Karpas-422 (cell line): ENCODE data around the gene SLC66A2. TPM values are rescaled to one million over a fixed set of nuclear protein-coding genes. Genes with fewer than 3 reads are reported as not detected.

Experiments
- DNase-seq: peaks from one replicate; pipeline ENCODE4 v3.0.0-alpha.2; 2015
- H2AFZ ChIP-seq: fragments of 200-600 bp; sonication (generic); 2 replicates; pipeline ENCODE4 v1.6.1; 2014; ENCODE audit warnings: antibody characterized with exemption, low read length, mixed read lengths
- H3K27ac ChIP-seq: fragments of 200-600 bp; sonication (generic); 2 replicates; pipeline ENCODE4 v1.5.1; 2014; ENCODE audit warnings: mild to moderate bottlenecking, low read length, moderate library complexity
- H3K27me3 ChIP-seq: fragments of 200-600 bp; sonication (generic); 2 replicates; pipeline ENCODE4 v1.6.1; 2014; ENCODE audit warnings: low read length, mixed read lengths
- H3K36me3 ChIP-seq: fragments of 200-600 bp; sonication (generic); 2 replicates; pipeline ENCODE4 v1.6.1; 2014; ENCODE audit warnings: low read length, mixed read lengths; ENCODE audit not compliant: insufficient read depth
- H3K4me1 ChIP-seq: fragments of 200-600 bp; sonication (generic); 2 replicates; pipeline ENCODE4 v1.6.1; 2014; ENCODE audit warnings: mild to moderate bottlenecking, low read length, mixed read lengths
- H3K4me2 ChIP-seq: fragments of 200-600 bp; sonication (generic); 2 replicates; pipeline ENCODE4 v1.6.1; 2014; ENCODE audit warnings: low read length, low read depth, mild to moderate bottlenecking; ENCODE audit not compliant: poor library complexity, severe bottlenecking
- H3K4me3 ChIP-seq: fragments of 200-600 bp; sonication (generic); 2 replicates; pipeline ENCODE4 v1.5.1; 2014; ENCODE audit warnings: mild to moderate bottlenecking, antibody characterized with exemption, low read length, mixed read lengths
- H3K79me2 ChIP-seq: fragments of 200-600 bp; sonication (generic); 2 replicates; pipeline ENCODE4 v1.6.1; 2014; ENCODE audit warnings: mild to moderate bottlenecking, low read length, mixed read lengths
- H3K9ac ChIP-seq: fragments of 200-600 bp; sonication (generic); 2 replicates; pipeline ENCODE4 v1.6.0; 2014; ENCODE audit warnings: low read length
- H3K9me2 ChIP-seq: fragments of 200-600 bp; sonication (generic), shearing (Covaris generic); replicated peaks from 2 replicates; pipeline ENCODE4 v1.6.0; 2014; ENCODE audit warnings: mild to moderate bottlenecking, low read length, moderate library complexity; ENCODE audit not compliant: insufficient read depth
- H3K9me3 ChIP-seq: fragments of 300-700, 200-600 bp; sonication (generic); 2 replicates; pipeline ENCODE4 v1.6.1; 2014; ENCODE audit warnings: low read length, mixed read lengths
- H4K20me1 ChIP-seq: fragments of 200-600 bp; sonication (generic); 2 replicates; pipeline ENCODE4 v1.6.1; 2014; ENCODE audit warnings: mild to moderate bottlenecking, antibody characterized with exemption, low read length, low read depth; ENCODE audit not compliant: insufficient read depth
- total RNA-seq: library from RNA; depleted of rRNA; stranded (reverse); fragments of >200 nt; shearing (Covaris generic); gene quantifications from 2 replicates; pipeline ENCODE4 v1.2.3, GENCODE V29; 2014; ENCODE audit warnings: low replicate concordance

SLC66A2 gene
- total RNA-seq, 1 experiment from 2014 or later: 43.1 TPM

- H3K9me2 ChIP-seq: no peaks in the 10 kb centered on the region
- H3K4me3 ChIP-seq: peak overlapping the region; percentile 71
- H3K36me3 ChIP-seq: peaks cover 34% of the 10 kb centered on the region
- H2AFZ ChIP-seq: no peak overlapping the region
- peak overlapping the region; percentile 98 for H3K9ac ChIP-seq
- peak overlapping the region; percentile 82 for H3K4me2 ChIP-seq
- DNase-seq: no peak
- peaks cover 67% of the 10 kb centered on the region for H3K79me2 ChIP-seq
- H3K9me3 ChIP-seq: no peaks in the 10 kb centered on the region
- H3K4me1 ChIP-seq: peaks cover 22% of the 10 kb centered on the region
- H3K27ac ChIP-seq: no peak overlapping the region
- H3K27me3 ChIP-seq: no peaks in the 10 kb centered on the region
- H4K20me1 ChIP-seq: peaks cover 60% of the 10 kb centered on the region
Observed at GRCh38 chr18:79986726-79987125, 35.3 kb upstream of the SLC66A2 start.

GRCh38 chr18:79985172-79985571 is 33.7 kb upstream of the SLC66A2 start:
- Histone ChIP-seq H2AFZ (no peak overlapping the region), H3K4me1 (peaks cover 22% of the 10 kb centered on the region), H3K79me2 (peaks cover 82% of the 10 kb centered on the region), H3K4me2 (no peak overlapping the region), H3K9me3 (no peaks in the 10 kb centered on the region), H3K9ac (no peak overlapping the region), H3K4me3 (no peak overlapping the region), H3K9me2 (no peaks in the 10 kb centered on the region), H3K36me3 (peaks cover 34% of the 10 kb centered on the region), H3K27me3 (no peaks in the 10 kb centered on the region), H3K27ac (no peak overlapping the region), H4K20me1 (peaks cover 74% of the 10 kb centered on the region)
- DNase-seq: no peak

- peaks cover 96% of the 10 kb centered on the region for H3K79me2 ChIP-seq
- peaks cover 15% of the 10 kb centered on the region for H3K4me1 ChIP-seq
- H3K36me3 ChIP-seq: peaks cover 39% of the 10 kb centered on the region
- H2AFZ ChIP-seq: no peak overlapping the region
- H3K4me3 ChIP-seq: no peak overlapping the region
- H3K27ac ChIP-seq: no peak overlapping the region
- H3K4me2 ChIP-seq: no peak overlapping the region
- no peaks in the 10 kb centered on the region for H3K9me3 ChIP-seq
- no peak overlapping the region for H3K9ac ChIP-seq
- H3K9me2 ChIP-seq: no peaks in the 10 kb centered on the region
- DNase-seq: no peak
- H3K27me3 ChIP-seq: no peaks in the 10 kb centered on the region
- peaks cover 85% of the 10 kb centered on the region for H4K20me1 ChIP-seq
Observed at GRCh38 chr18:79983793-79984192, 32.3 kb upstream of the SLC66A2 start.

GRCh38 chr18:79983253-79983652 is 31.8 kb upstream of the SLC66A2 start:
- Histone ChIP-seq H3K4me1 (peaks cover 15% of the 10 kb centered on the region), H3K27me3 (no peaks in the 10 kb centered on the region), H3K4me2 (no peak overlapping the region), H4K20me1 (peaks cover 86% of the 10 kb centered on the region), H3K9me2 (no peaks in the 10 kb centered on the region), H3K27ac (no peak overlapping the region), H2AFZ (no peak overlapping the region), H3K9ac (no peak overlapping the region), H3K79me2 (peaks cover 100% of the 10 kb centered on the region), H3K4me3 (no peak overlapping the region), H3K9me3 (no peaks in the 10 kb centered on the region), H3K36me3 (peaks cover 39% of the 10 kb centered on the region)
- no peak for DNase-seq

- Histone ChIP-seq H4K20me1 (peaks cover 91% of the 10 kb centered on the region), H3K9me2 (no peaks in the 10 kb centered on the region), H3K36me3 (peaks cover 39% of the 10 kb centered on the region), H3K27ac (no peak overlapping the region), H3K4me1 (peaks cover 15% of the 10 kb centered on the region), H3K9ac (no peak overlapping the region), H3K9me3 (no peaks in the 10 kb centered on the region), H3K4me2 (no peak overlapping the region), H3K27me3 (no peaks in the 10 kb centered on the region), H3K4me3 (no peak overlapping the region), H3K79me2 (peaks cover 100% of the 10 kb centered on the region), H2AFZ (no peak overlapping the region)
- no peak for DNase-seq
Observed at GRCh38 chr18:79982736-79983135, 31.3 kb upstream of the SLC66A2 start.

GRCh38 chr18:79980585-79980984 is 29.1 kb upstream of the SLC66A2 start:
- peaks cover 100% of the 10 kb centered on the region for H3K79me2 ChIP-seq
- no peak overlapping the region for H3K4me2 ChIP-seq
- H3K9me2 ChIP-seq: no peaks in the 10 kb centered on the region
- H2AFZ ChIP-seq: no peak overlapping the region
- no peaks in the 10 kb centered on the region for H3K27me3 ChIP-seq
- H3K4me3 ChIP-seq: no peak overlapping the region
- H3K4me1 ChIP-seq: no peaks in the 10 kb centered on the region
- peaks cover 88% of the 10 kb centered on the region for H4K20me1 ChIP-seq
- no peak overlapping the region for H3K27ac ChIP-seq
- peaks cover 34% of the 10 kb centered on the region for H3K36me3 ChIP-seq
- DNase-seq: no peak
- H3K9me3 ChIP-seq: no peaks in the 10 kb centered on the region
- H3K9ac ChIP-seq: no peak overlapping the region

GRCh38 chr18:79979843-79980242 is 28.4 kb upstream of the SLC66A2 start:
- Histone ChIP-seq H3K4me1 (no peaks in the 10 kb centered on the region), H3K36me3 (peaks cover 32% of the 10 kb centered on the region), H3K27me3 (no peaks in the 10 kb centered on the region), H3K27ac (no peak overlapping the region), H3K4me2 (no peak overlapping the region), H3K9ac (no peak overlapping the region), H3K79me2 (peaks cover 100% of the 10 kb centered on the region), H3K4me3 (no peak overlapping the region), H3K9me2 (no peaks in the 10 kb centered on the region), H4K20me1 (peaks cover 87% of the 10 kb centered on the region), H2AFZ (no peak overlapping the region), H3K9me3 (no peaks in the 10 kb centered on the region)
- DNase-seq: no peak

- Histone ChIP-seq H3K79me2 (peaks cover 88% of the 10 kb centered on the region), H3K9me2 (no peaks in the 10 kb centered on the region), H3K9ac (no peak overlapping the region), H3K4me1 (no peaks in the 10 kb centered on the region), H3K4me3 (no peak overlapping the region), H3K9me3 (no peaks in the 10 kb centered on the region), H4K20me1 (peaks cover 80% of the 10 kb centered on the region), H2AFZ (no peak overlapping the region), H3K36me3 (peaks cover 40% of the 10 kb centered on the region; the same call in 1 of the 2 replicates), H3K27ac (no peak overlapping the region), H3K4me2 (no peak overlapping the region), H3K27me3 (no peaks in the 10 kb centered on the region)
- DNase-seq: no peak
Observed at GRCh38 chr18:79975985-79976680, 24.7 kb upstream of the SLC66A2 start.
